ENCODE measurements around the gene MRPS18B. TPM values are rescaled to one million over a fixed set of nuclear protein-coding genes. Genes with fewer than 3 reads are reported as not detected.

MRPS18B gene
- total and polyA plus RNA-seq, 2 of the 13 experiments (the other 11 are each of a cell fraction or from before 2014, with no cell fraction given): 125 to 131 TPM

DNA sequence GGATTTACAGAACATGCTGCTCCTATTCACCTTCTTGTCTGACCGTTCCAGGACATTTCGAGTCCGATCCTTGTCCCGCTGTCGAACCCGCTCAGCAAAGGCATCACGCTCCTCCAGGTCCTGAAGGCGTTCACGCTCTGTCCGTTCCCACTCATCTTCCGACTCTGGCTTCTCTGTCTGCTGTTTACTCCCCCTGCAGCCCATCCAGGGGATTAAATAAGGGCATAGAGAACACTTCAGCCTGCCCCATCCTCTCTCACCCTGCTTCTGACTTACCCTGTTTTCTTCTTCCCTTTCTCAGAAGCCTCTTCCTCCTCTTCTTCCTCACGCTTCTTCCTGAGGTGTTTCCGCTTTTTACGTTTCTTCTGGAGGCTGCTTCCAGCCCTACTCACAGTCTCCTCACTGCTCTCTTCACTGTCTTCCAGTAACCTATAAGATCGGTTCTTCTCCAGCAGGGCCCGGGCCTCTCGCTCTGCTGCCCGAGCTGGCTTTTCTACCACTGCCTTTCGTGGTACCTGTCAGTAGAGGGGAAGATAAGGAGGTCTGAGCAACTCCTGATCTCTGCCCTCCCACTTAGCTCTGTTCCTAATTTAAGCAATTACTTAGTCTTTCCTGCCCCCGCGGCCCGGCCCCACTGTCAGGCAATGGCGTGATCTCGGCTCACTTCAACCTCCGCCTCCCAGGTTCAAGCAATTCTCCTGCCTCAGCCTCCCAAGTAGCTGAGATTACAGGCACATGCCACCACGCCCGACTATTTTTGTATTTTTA, 53.3 kb downstream of the MRPS18B start (continued):
- 0 out of 2 replicates have a peak, but pooled peaks have one; percentile 37 for TF ChIP-seq FOXA3 (CRISPR knock-in tag; IDR thresholded peaks at IDR 0.05)
- no peak for TF ChIP-seq IKZF4 (CRISPR knock-in tag; IDR thresholded peaks at IDR 0.05; ENCODE audit: borderline replicate concordance, low read depth, not compliant biosample characterization)
- no peak for TF ChIP-seq ELF4 (CRISPR knock-in tag; IDR thresholded peaks at IDR 0.05; ENCODE audit: borderline replicate concordance)
- no peak for TF ChIP-seq GTF2F1 (IDR thresholded peaks at IDR 0.05; ENCODE audit: low read length)
- TF ChIP-seq, protein P1, sequence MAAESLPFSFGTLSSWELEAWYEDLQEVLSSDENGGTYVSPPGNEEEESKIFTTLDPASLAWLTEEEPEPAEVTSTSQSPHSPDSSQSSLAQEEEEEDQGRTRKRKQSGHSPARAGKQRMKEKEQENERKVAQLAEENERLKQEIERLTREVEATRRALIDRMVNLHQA (CRISPR knock-in tag; IDR thresholded peaks at IDR 0.05): no peak
- TF ChIP-seq MTA1 (CRISPR knock-in tag; IDR thresholded peaks at IDR 0.05; ENCODE audit: borderline replicate concordance): no peak
- TF ChIP-seq, protein P2, sequence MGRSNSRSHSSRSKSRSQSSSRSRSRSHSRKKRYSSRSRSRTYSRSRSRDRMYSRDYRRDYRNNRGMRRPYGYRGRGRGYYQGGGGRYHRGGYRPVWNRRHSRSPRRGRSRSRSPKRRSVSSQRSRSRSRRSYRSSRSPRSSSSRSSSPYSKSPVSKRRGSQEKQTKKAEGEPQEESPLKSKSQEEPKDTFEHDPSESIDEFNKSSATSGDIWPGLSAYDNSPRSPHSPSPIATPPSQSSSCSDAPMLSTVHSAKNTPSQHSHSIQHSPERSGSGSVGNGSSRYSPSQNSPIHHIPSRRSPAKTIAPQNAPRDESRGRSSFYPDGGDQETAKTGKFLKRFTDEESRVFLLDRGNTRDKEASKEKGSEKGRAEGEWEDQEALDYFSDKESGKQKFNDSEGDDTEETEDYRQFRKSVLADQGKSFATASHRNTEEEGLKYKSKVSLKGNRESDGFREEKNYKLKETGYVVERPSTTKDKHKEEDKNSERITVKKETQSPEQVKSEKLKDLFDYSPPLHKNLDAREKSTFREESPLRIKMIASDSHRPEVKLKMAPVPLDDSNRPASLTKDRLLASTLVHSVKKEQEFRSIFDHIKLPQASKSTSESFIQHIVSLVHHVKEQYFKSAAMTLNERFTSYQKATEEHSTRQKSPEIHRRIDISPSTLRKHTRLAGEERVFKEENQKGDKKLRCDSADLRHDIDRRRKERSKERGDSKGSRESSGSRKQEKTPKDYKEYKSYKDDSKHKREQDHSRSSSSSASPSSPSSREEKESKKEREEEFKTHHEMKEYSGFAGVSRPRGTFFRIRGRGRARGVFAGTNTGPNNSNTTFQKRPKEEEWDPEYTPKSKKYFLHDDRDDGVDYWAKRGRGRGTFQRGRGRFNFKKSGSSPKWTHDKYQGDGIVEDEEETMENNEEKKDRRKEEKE (IDR thresholded peaks at IDR 0.05): no peak
- TF ChIP-seq CCDC6 (CRISPR knock-in tag; IDR thresholded peaks at IDR 0.05): no peak
- TF ChIP-seq, protein P3, sequence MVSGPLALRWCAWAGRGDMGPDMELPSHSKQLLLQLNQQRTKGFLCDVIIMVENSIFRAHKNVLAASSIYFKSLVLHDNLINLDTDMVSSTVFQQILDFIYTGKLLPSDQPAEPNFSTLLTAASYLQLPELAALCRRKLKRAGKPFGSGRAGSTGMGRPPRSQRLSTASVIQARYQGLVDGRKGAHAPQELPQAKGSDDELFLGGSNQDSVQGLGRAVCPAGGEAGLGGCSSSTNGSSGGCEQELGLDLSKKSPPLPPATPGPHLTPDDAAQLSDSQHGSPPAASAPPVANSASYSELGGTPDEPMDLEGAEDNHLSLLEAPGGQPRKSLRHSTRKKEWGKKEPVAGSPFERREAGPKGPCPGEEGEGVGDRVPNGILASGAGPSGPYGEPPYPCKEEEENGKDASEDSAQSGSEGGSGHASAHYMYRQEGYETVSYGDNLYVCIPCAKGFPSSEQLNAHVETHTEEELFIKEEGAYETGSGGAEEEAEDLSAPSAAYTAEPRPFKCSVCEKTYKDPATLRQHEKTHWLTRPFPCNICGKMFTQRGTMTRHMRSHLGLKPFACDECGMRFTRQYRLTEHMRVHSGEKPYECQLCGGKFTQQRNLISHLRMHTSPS (CRISPR knock-in tag; IDR thresholded peaks at IDR 0.05; ENCODE audit: low read depth): no peak
- TF ChIP-seq NCOA5 (CRISPR knock-in tag; IDR thresholded peaks at IDR 0.05): no peak
- TF ChIP-seq, protein P4, sequence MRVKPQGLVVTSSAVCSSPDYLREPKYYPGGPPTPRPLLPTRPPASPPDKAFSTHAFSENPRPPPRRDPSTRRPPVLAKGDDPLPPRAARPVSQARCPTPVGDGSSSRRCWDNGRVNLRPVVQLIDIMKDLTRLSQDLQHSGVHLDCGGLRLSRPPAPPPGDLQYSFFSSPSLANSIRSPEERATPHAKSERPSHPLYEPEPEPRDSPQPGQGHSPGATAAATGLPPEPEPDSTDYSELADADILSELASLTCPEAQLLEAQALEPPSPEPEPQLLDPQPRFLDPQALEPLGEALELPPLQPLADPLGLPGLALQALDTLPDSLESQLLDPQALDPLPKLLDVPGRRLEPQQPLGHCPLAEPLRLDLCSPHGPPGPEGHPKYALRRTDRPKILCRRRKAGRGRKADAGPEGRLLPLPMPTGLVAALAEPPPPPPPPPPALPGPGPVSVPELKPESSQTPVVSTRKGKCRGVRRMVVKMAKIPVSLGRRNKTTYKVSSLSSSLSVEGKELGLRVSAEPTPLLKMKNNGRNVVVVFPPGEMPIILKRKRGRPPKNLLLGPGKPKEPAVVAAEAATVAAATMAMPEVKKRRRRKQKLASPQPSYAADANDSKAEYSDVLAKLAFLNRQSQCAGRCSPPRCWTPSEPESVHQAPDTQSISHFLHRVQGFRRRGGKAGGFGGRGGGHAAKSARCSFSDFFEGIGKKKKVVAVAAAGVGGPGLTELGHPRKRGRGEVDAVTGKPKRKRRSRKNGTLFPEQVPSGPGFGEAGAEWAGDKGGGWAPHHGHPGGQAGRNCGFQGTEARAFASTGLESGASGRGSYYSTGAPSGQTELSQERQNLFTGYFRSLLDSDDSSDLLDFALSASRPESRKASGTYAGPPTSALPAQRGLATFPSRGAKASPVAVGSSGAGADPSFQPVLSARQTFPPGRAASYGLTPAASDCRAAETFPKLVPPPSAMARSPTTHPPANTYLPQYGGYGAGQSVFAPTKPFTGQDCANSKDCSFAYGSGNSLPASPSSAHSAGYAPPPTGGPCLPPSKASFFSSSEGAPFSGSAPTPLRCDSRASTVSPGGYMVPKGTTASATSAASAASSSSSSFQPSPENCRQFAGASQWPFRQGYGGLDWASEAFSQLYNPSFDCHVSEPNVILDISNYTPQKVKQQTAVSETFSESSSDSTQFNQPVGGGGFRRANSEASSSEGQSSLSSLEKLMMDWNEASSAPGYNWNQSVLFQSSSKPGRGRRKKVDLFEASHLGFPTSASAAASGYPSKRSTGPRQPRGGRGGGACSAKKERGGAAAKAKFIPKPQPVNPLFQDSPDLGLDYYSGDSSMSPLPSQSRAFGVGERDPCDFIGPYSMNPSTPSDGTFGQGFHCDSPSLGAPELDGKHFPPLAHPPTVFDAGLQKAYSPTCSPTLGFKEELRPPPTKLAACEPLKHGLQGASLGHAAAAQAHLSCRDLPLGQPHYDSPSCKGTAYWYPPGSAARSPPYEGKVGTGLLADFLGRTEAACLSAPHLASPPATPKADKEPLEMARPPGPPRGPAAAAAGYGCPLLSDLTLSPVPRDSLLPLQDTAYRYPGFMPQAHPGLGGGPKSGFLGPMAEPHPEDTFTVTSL (CRISPR knock-in tag; IDR thresholded peaks at IDR 0.05; ENCODE audit: borderline replicate concordance): no peak
- no peak for TF ChIP-seq PTBP1 (IDR thresholded peaks at IDR 0.05; ENCODE audit: low read depth, low read length, poor library complexity, severe bottlenecking)
- TF ChIP-seq ZNF850 (CRISPR knock-in tag; conservative IDR thresholded peaks at IDR 0.05): no peak
- no peak for TF ChIP-seq SIN3B (IDR thresholded peaks at IDR 0.05; ENCODE audit: low read length)
- TF ChIP-seq ZNF878 (CRISPR knock-in tag; IDR thresholded peaks at IDR 0.05): no peak
- TF ChIP-seq, protein P5, sequence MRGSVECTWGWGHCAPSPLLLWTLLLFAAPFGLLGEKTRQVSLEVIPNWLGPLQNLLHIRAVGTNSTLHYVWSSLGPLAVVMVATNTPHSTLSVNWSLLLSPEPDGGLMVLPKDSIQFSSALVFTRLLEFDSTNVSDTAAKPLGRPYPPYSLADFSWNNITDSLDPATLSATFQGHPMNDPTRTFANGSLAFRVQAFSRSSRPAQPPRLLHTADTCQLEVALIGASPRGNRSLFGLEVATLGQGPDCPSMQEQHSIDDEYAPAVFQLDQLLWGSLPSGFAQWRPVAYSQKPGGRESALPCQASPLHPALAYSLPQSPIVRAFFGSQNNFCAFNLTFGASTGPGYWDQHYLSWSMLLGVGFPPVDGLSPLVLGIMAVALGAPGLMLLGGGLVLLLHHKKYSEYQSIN (CRISPR knock-in tag; IDR thresholded peaks at IDR 0.05; ENCODE audit: borderline replicate concordance): no peak

All from HepG2 (cell line).